ENCODE results near the gene LRTM1.

The LRTM1 gene

GRCh38 chr3:54891540-54891897 lies 36.3 kb downstream of the LRTM1 start:
- peak; percentile 97 for DNase-seq (ENCODE audit: low read depth)

DNA sequence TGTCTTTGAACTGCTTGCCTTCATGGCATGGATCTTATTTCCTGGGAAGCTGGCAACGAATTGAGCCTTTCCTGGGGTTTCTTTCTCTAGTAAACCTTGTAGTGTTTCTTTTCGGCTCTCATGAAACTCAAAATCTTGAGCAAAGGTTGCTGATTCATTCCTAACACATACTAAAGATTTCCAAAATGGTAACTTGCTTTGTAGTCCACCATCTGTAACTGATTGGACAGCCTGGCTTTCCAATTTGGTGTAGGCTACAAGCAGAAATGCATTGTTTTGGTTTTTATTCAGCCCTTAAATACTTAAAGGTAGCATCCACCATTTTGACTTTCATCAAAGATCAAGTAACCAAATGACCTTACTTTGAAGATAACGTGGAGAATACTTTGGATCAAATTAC lies 38.1 kb downstream of the LRTM1 start:
- no peak for DNase-seq (ENCODE audit: low read depth)

DNA sequence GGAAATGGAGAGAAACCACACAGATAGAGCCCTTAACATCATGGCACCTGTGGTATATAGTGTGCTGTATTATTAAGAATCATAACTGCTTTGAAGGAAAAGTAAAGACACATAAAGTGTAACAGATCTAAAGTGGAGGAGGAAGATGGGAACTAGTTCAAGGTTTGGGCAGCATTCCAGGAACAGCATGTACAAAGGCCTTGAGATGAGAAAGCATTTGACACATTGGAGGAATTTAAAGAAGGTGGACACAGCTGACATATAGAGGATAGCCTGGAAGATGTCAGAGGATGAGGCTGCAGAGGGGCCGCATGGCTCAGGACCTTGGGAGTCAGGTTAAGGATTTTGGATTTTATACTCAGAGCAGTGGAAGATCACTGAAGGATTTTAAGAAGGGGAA lies 39.0 kb downstream of the LRTM1 start:
- peak; percentile 81 for DNase-seq (ENCODE audit: low read depth)

GRCh38 chr3:54888162-54888561 lies 39.7 kb downstream of the LRTM1 start:
- DNase-seq (ENCODE audit: low read depth), result no peak

DNA sequence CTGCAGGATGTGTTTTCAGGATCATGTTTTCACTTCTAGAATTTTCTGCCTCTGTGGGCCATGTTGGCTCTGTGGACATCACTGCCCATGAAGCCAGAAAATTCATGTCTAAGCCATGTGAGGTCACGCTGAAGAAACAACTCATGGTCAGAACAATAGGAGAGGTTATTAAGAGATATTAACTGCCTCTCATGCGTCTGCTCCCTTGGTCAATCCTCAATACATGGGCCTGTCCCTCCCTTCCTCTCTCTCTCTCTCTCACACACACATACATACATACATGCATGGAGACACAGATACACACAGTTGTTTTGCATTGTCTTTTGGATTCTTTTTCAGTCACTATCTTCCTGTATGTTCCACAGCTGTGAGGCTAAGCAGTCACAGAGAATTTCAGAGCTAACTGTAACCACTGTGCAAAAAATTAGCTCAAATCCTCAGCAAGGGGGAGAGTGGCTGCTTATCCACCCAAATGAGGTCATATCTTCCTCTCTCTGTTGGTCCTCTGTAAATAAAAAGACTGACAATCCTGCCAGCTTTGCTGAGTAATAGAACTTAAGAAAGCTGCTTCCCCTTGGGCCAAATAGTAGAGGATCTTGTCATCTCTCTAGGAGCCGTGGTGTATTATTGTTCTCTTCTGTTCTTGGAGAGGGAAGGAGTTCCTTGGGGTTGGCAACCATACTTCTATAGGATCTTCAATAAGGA lies 45.6 kb downstream of the LRTM1 start:
- peak; percentile 97 for DNase-seq (ENCODE audit: low read depth)

DNA sequence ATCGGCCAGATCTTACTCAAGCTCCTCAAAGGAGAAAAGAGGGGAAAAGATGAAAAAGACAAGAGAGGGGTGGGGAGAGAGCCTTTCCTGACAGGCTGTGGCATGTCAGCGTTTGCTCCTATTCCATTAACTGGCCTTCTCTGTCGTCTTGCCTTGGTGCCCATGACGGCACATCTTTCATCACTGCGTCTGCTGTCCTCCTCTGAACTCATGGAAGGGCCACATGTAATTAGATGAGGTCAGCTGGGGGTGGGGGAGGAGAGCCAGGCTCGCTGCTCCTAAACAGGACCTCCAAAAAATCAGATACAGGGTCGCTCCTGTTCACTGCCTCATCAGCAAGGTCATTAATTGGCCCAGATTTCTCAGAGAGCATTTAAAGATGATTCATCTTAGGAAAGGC lies 49.7 kb downstream of the LRTM1 start:
- DNase-seq (ENCODE audit: low read depth), result no peak

GRCh38 chr3:54877730-54878129 lies 50.1 kb downstream of the LRTM1 start:
- DNase-seq (ENCODE audit: low read depth), result no peak

- no peak for DNase-seq (ENCODE audit: low read depth)
Measured at GRCh38 chr3:54876694-54877093, 51.2 kb downstream of the LRTM1 start.

GRCh38 chr3:54875596-54876268 lies 52.1 kb downstream of the LRTM1 start:
- no peak for DNase-seq (ENCODE audit: low read depth)

GRCh38 chr3:54874816-54875556 lies 52.9 kb downstream of the LRTM1 start:
- no peak for DNase-seq (ENCODE audit: low read depth)

DNA sequence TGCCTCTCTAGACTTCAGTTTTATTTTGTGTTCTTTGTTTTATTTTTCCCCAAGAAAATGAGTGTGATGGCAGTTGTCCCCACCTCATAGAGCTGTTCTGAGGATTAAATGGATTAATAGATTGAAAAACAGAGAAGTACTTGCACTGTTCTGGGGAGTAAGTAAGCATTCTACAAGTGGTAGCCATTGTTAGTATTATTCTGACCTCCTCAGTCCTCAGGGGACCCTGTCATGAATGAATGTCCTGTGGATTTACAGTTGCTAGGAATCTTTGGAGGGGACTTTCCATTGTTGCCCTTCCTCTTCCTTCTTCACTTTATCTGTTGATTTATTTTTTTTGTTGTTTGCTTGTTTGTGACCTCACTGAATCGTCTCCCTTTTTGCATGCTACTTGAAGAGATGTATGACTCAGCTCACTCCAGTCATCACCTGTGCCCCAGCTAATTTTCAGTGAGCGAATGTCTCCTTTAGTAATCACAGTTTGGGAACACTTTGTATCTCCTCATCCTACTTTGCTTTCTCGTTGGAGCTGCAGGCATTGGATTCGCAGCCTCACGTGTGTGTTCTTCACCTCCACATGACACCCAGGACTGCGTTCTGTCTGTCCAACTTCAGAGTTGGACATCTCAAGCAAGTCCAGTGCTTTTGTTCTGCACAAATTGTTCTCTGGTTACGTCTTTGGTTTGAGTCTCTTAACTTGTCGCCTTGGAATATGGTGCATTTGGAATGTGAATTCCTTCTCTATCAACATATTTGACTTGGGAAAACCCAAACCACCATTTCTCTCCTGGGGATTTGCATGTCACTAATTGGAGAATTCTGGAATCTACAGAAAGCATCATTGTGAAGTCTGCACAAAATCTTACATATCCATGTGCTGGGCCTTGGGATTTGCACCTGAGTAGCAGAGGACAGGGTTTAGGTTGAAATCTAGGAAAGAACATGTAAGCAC lies 54.5 kb downstream of the LRTM1 start:
- DNase-seq (ENCODE audit: low read depth), result no peak

GRCh38 chr3:54871867-54872266 lies 56.0 kb downstream of the LRTM1 start:
- no peak for DNase-seq (ENCODE audit: low read depth)

DNA sequence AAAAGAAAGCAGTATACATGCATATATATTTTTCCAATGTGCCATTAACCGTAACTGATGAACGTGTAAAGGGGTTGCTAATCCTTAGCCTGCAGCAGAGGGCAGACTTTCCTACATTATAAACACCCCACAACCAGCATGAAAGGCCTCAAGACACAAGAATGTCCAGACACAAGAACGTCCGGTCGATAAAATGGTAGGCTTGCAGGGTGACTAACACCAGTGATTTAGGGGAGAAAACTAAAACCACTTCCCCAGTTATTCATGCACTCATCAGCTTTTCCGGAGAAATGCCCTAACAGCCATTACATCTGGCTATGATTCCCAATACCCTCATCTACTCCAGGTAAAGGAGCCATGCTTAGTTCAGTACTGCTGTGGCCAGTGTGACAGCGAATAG lies 57.4 kb downstream of the LRTM1 start:
- peak; percentile 95 for DNase-seq (ENCODE audit: low read depth)

Measured in iris pigment epithelial cell (primary cell).